COLO668 (cell line): ENCODE data around the gene PCDHA11.
"Not testable (repeated sequence)": the region's sequence is repeated elsewhere in the genome, so short reads cannot be mapped to it uniquely, and the experiment has no call there.

Experiments used
- DNase-seq: peaks from one replicate; lab custom pipeline; 2025; ENCODE audit not compliant: unreplicated experiment; lab: John Stamatoyannopoulos, UW

PCDHA11 gene

GRCh38 chr5:140849831-140850634, 18.7 kb upstream of the PCDHA11 start:
- not testable (repeated sequence) for DNase-seq

DNA sequence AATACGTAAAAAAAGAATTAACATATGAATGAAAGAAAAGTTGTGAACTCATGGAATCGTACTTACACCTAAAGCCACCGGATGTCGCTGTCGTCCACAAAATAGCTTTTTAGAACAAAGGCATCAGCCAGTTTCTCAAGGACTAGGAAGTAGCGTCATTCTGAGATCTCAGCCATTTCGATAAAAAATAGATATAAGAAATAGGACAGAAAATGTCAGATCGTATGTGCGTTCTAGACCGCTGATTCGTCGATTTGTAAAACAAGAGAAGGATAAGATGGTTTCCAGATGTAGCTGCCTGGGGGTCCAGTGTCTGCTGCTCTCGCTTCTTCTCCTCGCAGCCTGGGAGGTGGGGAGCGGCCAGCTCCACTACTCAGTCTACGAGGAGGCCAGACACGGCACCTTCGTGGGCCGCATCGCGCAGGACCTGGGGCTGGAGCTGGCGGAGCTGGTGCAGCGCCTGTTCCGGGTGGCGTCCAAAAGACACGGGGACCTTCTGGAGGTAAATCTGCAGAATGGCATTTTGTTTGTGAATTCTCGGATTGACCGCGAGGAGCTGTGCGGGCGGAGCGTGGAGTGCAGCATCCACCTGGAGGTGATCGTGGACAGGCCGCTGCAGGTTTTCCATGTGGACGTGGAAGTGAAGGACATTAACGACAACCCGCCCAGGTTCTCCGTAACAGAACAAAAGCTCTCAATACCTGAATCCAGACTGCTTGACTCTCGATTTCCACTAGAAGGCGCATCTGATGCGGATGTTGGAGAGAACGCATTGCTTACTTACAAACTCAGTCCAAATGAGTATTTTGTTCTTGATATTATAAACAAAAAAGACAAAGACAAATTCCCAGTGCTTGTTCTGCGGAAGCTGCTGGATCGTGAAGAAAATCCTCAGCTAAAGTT, 12.7 kb upstream of the PCDHA11 start, which contains the start of gene PCDHA10:
TSS of gene PCDHA10 (plus strand) at position 126 of the 903 bp plus-strand sequence. CDS start at position 278, 152 bp downstream.
- DNase-seq: no peak

DNA sequence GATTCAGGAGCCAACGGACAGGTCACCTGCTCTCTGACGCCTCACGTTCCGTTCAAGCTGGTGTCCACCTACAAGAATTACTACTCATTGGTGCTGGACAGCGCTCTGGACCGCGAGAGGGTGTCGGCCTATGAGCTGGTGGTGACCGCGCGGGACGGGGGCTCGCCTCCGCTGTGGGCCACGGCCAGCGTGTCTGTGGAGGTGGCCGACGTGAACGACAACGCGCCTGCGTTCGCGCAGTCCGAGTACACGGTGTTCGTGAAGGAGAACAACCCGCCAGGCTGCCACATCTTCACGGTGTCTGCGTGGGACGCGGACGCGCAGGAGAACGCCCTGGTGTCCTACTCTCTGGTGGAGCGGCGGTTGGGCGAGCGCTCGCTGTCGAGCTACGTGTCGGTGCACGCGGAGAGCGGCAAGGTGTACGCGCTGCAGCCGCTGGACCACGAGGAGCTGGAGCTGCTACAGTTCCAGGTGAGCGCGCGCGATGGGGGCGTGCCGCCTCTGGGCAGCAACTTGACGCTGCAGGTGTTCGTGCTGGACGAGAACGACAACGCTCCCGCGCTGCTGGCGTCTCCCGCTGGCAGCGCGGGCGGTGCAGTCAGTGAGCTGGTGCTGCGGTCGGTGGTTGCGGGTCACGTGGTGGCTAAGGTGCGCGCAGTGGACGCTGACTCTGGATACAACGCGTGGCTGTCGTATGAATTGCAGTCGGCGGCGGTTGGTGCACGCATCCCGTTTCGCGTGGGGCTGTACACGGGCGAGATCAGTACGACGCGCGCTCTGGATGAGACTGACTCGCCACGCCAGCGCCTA, 11.4 kb upstream of the PCDHA11 start:
- no peak for DNase-seq

DNA sequence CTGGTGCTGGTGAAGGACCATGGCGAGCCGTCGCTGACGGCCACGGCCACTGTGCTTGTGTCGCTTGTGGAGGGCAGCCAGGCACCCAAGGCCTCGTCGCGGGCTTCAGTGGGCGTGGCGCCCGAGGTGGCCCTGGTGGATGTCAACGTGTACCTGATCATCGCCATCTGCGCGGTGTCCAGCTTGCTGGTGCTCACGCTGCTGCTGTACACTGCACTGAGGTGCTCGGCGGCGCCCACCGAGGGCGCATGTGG, 10.8 kb upstream of the PCDHA11 start:
- DNase-seq: no peak

DNA sequence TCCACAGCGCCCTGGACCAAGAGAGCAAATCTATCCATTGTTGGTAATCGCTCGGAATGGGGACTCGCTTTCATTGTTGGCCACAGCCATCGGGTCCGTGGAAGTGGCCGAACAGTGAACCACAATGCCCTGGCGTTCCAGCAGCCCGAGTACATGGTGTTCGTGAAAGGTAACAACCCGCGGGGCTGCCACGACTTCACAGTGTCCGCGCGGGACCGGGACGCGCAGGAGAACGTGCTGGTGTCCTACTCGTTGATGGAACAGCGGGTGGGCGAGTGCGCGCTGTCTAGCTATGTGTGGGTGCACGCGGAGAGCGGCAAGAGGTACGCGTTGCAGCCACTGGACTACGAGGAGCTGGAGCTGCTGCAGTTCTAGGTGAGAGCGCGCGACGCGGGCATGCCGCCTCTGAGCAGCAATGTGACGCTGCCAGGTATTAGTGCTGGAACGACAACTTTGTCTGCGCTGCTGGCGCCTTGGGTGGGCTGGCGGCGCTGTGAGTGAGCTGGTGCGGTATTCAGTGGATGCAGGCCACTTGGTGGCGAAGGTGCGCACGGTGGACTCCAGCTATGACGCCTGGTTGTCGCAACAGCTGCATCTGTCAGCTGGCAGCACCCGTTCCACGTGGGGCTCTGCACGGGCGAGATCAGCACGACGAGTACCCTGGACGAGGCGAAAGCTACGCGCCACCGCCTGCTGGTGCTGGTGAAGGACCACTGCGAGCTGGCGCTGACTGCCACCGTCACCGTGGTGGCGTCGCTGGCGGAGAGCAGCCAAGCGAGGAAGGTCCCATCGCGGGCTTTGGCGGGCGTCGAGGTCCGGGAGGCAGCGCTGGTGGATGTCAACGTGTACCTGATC, 6.1 kb upstream of the PCDHA11 start:
- no peak for DNase-seq

- DNase-seq: no peak
These were observed 764 bp downstream of the PCDHA11 start for GRCh38 chr5:140869555-140869886.

- no peak for DNase-seq
These were observed 1.8 kb downstream of the PCDHA11 start for GRCh38 chr5:140870221-140871201.

DNA sequence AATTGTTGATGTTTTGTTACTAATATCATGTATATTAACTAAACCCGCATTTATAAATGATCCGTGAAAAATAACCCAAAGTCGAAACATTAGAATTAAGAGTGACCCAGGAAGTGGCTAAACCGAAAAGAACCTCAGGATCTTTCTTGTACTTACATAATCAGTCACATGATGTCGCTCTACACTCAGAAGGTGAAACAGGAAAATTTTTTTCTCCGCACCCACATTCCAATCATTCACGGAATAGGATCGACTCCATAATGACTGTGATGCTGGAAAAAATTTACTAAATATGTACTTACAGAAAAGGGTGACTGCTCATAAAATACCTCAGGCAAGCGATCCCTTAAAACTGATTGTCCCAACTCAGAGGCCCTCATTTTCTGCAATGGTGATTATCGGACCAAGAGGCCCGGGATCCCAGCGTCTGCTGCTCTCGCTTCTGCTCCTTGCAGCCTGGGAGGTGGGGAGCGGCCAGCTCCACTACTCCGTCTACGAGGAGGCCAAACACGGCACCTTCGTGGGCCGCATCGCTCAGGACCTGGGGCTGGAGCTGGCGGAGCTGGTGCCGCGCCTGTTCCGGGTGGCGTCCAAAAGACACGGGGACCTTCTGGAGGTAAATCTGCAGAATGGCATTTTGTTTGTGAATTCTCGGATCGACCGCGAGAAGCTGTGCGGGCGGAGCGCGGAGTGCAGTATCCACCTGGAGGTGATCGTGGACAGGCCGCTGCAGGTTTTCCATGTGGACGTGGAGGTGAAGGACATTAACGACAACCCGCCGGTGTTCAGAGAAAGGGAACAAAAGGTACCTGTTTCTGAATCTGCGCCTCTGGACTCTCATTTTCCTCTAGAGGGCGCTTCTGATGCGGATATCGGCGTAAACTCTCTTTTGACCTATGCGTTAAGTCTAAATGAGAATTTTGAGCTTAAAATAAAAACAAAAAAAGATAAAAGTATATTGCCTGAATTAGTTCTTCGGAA, 6.6 kb downstream of the PCDHA11 start, which contains the start of gene PCDHA12:
TSS of gene PCDHA12 (plus strand) at position 224 of the 981 bp plus-strand sequence. CDS start at position 389, 165 bp downstream.
- DNase-seq: no peak

DNA sequence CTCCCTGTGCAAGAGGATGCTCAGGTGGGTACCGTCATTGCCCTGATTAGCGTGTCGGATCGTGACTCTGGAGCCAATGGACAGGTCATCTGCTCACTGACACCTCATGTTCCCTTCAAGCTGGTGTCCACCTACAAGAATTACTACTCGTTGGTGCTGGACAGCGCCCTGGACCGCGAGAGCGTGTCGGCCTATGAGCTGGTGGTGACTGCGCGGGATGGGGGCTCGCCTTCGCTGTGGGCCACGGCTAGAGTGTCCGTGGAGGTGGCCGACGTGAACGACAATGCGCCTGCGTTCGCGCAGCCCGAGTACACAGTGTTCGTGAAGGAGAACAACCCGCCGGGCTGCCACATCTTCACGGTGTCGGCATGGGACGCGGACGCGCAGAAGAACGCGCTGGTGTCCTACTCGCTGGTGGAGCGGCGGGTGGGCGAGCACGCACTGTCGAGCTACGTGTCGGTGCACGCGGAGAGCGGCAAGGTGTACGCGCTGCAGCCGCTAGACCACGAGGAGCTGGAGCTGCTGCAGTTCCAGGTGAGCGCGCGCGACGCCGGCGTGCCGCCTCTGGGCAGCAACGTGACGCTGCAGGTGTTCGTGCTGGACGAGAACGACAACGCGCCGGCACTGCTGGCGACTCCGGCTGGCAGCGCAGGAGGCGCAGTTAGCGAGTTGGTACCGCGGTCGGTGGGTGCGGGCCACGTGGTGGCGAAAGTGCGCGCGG, 7.9 kb downstream of the PCDHA11 start:
- not testable (repeated sequence) for DNase-seq

- no peak for DNase-seq
These were observed 8.5 kb downstream of the PCDHA11 start for GRCh38 chr5:140877262-140877581.

GRCh38 chr5:140881889-140882590, 13.3 kb downstream of the PCDHA11 start, which contains the start of gene PCDHA13:
TSS of gene PCDHA13 (plus strand) at chr5:140882124. CDS start at chr5:140882269, 145 bp downstream.
- peak; percentile 47 for DNase-seq

GRCh38 chr5:140882591-140882899, 13.8 kb downstream of the PCDHA11 start:
- peak; percentile 45 for DNase-seq

GRCh38 chr5:140883373-140883772, 14.6 kb downstream of the PCDHA11 start:
- no peak for DNase-seq

- DNase-seq: no peak
These were observed 15.4 kb downstream of the PCDHA11 start for GRCh38 chr5:140883927-140884697.

DNA sequence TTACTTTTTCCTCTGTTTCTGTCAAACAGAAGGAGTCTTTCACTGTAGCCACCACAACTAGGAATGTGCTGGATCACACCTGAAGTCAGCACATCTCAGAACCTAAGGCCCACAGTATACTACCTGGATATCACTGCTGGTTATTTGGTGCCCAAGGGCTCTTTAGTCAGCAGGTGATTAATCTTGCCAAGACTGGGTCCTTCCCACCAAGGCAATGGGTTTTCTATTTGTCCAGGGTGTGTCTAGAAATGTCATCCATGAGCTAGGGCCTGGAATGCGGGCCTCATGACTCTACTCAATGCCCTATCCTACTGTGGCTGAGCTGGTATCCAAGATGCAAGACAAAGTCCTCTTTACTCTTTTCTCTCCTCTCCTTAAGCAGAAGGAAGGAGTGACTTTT, 47.6 kb downstream of the PCDHA11 start:
- no peak for DNase-seq
